NCI-H2196 (cell line): ENCODE results near the gene USP7.

Experiments used
- DNase-seq: peaks from one replicate; lab custom pipeline; 2025; ENCODE audit not compliant: unreplicated experiment; lab: John Stamatoyannopoulos, UW

USP7 gene

GRCh38 chr16:8865145-8865882 lies 98.4 kb downstream of the USP7 start:
- DNase-seq: no peak

GRCh38 chr16:8864480-8865110 lies 99.1 kb downstream of the USP7 start:
- DNase-seq: no peak

GRCh38 chr16:8863594-8864424 lies 99.9 kb downstream of the USP7 start:
- no peak for DNase-seq

GRCh38 chr16:8862309-8863130 lies 101.2 kb downstream of the USP7 start:
- no peak for DNase-seq

- no peak for DNase-seq
Observed at GRCh38 chr16:8861563-8862308, 102.0 kb downstream of the USP7 start.

- no peak for DNase-seq
Observed at GRCh38 chr16:8859913-8860881, 103.5 kb downstream of the USP7 start.

- DNase-seq: no peak
Observed at GRCh38 chr16:8858994-8859912, 104.5 kb downstream of the USP7 start.

- no peak for DNase-seq
Observed at GRCh38 chr16:8855972-8856371, 107.7 kb downstream of the USP7 start.

- DNase-seq: no peak
Observed at GRCh38 chr16:8855051-8855786, 108.5 kb downstream of the USP7 start.

- no peak for DNase-seq
Observed at GRCh38 chr16:8854298-8854948, 109.3 kb downstream of the USP7 start.

GRCh38 chr16:8853611-8854010 lies 110.1 kb downstream of the USP7 start:
- no peak for DNase-seq

- no peak for DNase-seq
Observed at GRCh38 chr16:8853150-8853549, 110.6 kb downstream of the USP7 start.

GRCh38 chr16:8852534-8852933 lies 111.2 kb downstream of the USP7 start:
- DNase-seq: no peak

- no peak for DNase-seq
Observed at GRCh38 chr16:8851761-8852403, 111.8 kb downstream of the USP7 start.

- DNase-seq: no peak
Observed at GRCh38 chr16:8850279-8850885, 113.3 kb downstream of the USP7 start.

GRCh38 chr16:8849411-8850011 lies 114.2 kb downstream of the USP7 start:
- no peak for DNase-seq
